ENCODE data around the gene SEPTIN10. TPM values are rescaled to one million over a fixed set of nuclear protein-coding genes. Genes with fewer than 3 reads are reported as not detected.

SEPTIN10 gene
- total RNA-seq, 1 experiment from 2014 or later = 113 TPM

DNA sequence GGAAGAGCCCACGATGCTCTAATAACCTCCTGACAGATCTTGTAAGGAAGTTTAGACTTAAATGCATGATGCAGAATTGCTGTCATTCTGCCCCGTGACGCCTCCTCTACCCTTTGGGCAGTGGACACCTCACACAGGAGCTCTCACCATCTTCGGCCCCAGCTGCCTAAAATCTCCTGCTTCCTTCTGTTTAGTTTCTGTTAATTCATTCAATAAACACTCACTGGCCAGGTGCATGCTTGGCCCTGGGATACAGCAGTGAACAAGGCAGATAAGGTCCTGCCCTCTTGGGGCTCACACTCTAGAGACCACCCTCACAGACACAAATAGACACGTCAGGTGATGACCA is 81.1 kb downstream of the SEPTIN10 start:
- ChIA-PET CTCF (interaction anchor here (1.5 to 1.8 kb wide), 2 partner anchors 13 to 23 kb away, joined by 3 to 6 read pairs; no protein-coding TSS in a partner anchor), RAD21 (ENCODE audit: low non-redundant PET in 1 of 2, low total read pairs in 2 of 2, uncharacterized antibody in 2 of 2, unreplicated experiment in 2 of 2) (no interaction called here), POLR2A (no interaction called here)
- BruUV-seq (replicated peaks) = no TSS peak
- no peak overlapping the region for H3K27ac ChIP-seq (ENCODE audit: low read depth, low read length)
- H3K4me3 ChIP-seq (replicated peaks in 1 of 2; ENCODE audit: low read depth in 1 of 2, low read length in 2 of 2) = no peak overlapping the region
- no peaks in the 10 kb centered on the region for H3K36me3 ChIP-seq (ENCODE audit: control insufficient read depth in 1 of 2, insufficient read depth in 2 of 2, low read length in 2 of 2)
- no peaks in the 10 kb centered on the region for H3K9me2 ChIP-seq (ENCODE audit: insufficient read depth)
- no peaks in the 10 kb centered on the region for H3K9me3 ChIP-seq (ENCODE audit: control insufficient read depth in 1 of 2, insufficient read depth in 1 of 2, low read depth in 1 of 2, low read length in 2 of 2)
- no peaks in the 10 kb centered on the region; the same call in 1 of the 2 replicates for H3K27me3 ChIP-seq (ENCODE audit: insufficient read depth, low read length)
- no peak overlapping the region for H3K9ac ChIP-seq (ENCODE audit: low read length)
- no peak overlapping the region for H3K4me2 ChIP-seq (ENCODE audit: low read length)
- DNase-seq (ENCODE audit: low read depth, low spot score) (no peak), ATAC-seq (no peak)
- no peak overlapping the region for H2AFZ ChIP-seq (ENCODE audit: low read depth, low read length, poor library complexity, severe bottlenecking)
- intact Hi-C loops (cut with micrococcal nuclease) = no loop called here
- no peak for TF ChIP-seq CBX3 (IDR thresholded peaks at IDR 0.05; ENCODE audit: low read depth)
- TF ChIP-seq ELF1 (IDR thresholded peaks at IDR 0.05; ENCODE audit: borderline replicate concordance, low read depth) = no peak
- TF ChIP-seq JUND (IDR thresholded peaks at IDR 0.05) = no peak
- no peak for TF ChIP-seq TCF7L2 (IDR thresholded peaks at IDR 0.05; ENCODE audit: borderline replicate concordance, extremely low read depth, insufficient read depth, insufficient read length)
- TF ChIP-seq POLR2A (IDR thresholded peaks at IDR 0.05; ENCODE audit: borderline replicate concordance, extremely low read depth, insufficient read depth, insufficient read length) = no peak
- no peak for TF ChIP-seq SP1 (IDR thresholded peaks at IDR 0.05; ENCODE audit: low read depth)
- TF ChIP-seq, protein P1, sequence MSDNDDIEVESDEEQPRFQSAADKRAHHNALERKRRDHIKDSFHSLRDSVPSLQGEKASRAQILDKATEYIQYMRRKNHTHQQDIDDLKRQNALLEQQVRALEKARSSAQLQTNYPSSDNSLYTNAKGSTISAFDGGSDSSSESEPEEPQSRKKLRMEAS (IDR thresholded peaks at IDR 0.05) = no peak
- no peak for TF ChIP-seq ZFX (IDR thresholded peaks at IDR 0.05)
- no peak for TF ChIP-seq CEBPB (IDR thresholded peaks at IDR 0.05; ENCODE audit: low read depth)
- no peak for TF ChIP-seq SRF (IDR thresholded peaks at IDR 0.05; ENCODE audit: low read depth)
- TF ChIP-seq, protein P2, sequence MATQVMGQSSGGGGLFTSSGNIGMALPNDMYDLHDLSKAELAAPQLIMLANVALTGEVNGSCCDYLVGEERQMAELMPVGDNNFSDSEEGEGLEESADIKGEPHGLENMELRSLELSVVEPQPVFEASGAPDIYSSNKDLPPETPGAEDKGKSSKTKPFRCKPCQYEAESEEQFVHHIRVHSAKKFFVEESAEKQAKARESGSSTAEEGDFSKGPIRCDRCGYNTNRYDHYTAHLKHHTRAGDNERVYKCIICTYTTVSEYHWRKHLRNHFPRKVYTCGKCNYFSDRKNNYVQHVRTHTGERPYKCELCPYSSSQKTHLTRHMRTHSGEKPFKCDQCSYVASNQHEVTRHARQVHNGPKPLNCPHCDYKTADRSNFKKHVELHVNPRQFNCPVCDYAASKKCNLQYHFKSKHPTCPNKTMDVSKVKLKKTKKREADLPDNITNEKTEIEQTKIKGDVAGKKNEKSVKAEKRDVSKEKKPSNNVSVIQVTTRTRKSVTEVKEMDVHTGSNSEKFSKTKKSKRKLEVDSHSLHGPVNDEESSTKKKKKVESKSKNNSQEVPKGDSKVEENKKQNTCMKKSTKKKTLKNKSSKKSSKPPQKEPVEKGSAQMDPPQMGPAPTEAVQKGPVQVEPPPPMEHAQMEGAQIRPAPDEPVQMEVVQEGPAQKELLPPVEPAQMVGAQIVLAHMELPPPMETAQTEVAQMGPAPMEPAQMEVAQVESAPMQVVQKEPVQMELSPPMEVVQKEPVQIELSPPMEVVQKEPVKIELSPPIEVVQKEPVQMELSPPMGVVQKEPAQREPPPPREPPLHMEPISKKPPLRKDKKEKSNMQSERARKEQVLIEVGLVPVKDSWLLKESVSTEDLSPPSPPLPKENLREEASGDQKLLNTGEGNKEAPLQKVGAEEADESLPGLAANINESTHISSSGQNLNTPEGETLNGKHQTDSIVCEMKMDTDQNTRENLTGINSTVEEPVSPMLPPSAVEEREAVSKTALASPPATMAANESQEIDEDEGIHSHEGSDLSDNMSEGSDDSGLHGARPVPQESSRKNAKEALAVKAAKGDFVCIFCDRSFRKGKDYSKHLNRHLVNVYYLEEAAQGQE (IDR thresholded peaks at IDR 0.05; ENCODE audit: low read depth) = no peak
- TF ChIP-seq YY1 (IDR thresholded peaks at IDR 0.05; ENCODE audit: extremely low read depth, insufficient replicate concordance, low read depth, low read length) = no peak
- TF ChIP-seq, protein P3, sequence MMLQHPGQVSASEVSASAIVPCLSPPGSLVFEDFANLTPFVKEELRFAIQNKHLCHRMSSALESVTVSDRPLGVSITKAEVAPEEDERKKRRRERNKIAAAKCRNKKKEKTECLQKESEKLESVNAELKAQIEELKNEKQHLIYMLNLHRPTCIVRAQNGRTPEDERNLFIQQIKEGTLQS (IDR thresholded peaks at IDR 0.05) = no peak
- TF ChIP-seq, protein P4, sequence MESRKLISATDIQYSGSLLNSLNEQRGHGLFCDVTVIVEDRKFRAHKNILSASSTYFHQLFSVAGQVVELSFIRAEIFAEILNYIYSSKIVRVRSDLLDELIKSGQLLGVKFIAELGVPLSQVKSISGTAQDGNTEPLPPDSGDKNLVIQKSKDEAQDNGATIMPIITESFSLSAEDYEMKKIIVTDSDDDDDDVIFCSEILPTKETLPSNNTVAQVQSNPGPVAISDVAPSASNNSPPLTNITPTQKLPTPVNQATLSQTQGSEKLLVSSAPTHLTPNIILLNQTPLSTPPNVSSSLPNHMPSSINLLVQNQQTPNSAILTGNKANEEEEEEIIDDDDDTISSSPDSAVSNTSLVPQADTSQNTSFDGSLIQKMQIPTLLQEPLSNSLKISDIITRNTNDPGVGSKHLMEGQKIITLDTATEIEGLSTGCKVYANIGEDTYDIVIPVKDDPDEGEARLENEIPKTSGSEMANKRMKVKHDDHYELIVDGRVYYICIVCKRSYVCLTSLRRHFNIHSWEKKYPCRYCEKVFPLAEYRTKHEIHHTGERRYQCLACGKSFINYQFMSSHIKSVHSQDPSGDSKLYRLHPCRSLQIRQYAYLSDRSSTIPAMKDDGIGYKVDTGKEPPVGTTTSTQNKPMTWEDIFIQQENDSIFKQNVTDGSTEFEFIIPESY (IDR thresholded peaks at IDR 0.05; ENCODE audit: extremely low read depth, insufficient replicate concordance, low read length) = no peak
- no peak for TF ChIP-seq EGR1 (IDR thresholded peaks at IDR 0.05; ENCODE audit: low read depth)
- TF ChIP-seq EZH2phosphoT487 (IDR thresholded peaks at IDR 0.05; ENCODE audit: borderline replicate concordance) = no peak
- no peak for TF ChIP-seq EZH2 (IDR thresholded peaks at IDR 0.05)
- TF ChIP-seq RAD21 (IDR thresholded peaks at IDR 0.05; ENCODE audit: low read depth) = no peak
- TF ChIP-seq, protein P5, sequence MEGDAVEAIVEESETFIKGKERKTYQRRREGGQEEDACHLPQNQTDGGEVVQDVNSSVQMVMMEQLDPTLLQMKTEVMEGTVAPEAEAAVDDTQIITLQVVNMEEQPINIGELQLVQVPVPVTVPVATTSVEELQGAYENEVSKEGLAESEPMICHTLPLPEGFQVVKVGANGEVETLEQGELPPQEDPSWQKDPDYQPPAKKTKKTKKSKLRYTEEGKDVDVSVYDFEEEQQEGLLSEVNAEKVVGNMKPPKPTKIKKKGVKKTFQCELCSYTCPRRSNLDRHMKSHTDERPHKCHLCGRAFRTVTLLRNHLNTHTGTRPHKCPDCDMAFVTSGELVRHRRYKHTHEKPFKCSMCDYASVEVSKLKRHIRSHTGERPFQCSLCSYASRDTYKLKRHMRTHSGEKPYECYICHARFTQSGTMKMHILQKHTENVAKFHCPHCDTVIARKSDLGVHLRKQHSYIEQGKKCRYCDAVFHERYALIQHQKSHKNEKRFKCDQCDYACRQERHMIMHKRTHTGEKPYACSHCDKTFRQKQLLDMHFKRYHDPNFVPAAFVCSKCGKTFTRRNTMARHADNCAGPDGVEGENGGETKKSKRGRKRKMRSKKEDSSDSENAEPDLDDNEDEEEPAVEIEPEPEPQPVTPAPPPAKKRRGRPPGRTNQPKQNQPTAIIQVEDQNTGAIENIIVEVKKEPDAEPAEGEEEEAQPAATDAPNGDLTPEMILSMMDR (IDR thresholded peaks at IDR 0.05 in 2 of 3, conservative IDR thresholded peaks at IDR 0.05 in 1 of 3; ENCODE audit: borderline replicate concordance in 1 of 3, insufficient read depth in 1 of 3, low read depth in 2 of 3, low read length in 2 of 3) = no peak
- H3K79me2 ChIP-seq (ENCODE audit: insufficient read depth, low read length) = no peaks in the 10 kb centered on the region
- no peaks in the 10 kb centered on the region for H4K20me1 ChIP-seq (ENCODE audit: insufficient read depth)
- peaks cover 0 to 3% of the 10 kb centered on the region in 2 experiments; a peak in 1 of 4 replicates for H3K4me1 ChIP-seq (ENCODE audit: control insufficient read depth in 1 of 2, insufficient read depth in 2 of 2, low read length in 2 of 2)
